HG03196 (cell line): Measurements from ENCODE around the gene IL4R.
"Not testable (repeated sequence)": the region's sequence is repeated elsewhere in the genome, so short reads cannot be mapped to it uniquely, and the experiment has no call there.

Source experiments
- ATAC-seq: cut with Tn5 transposase; IDR thresholded peaks from one replicate; pipeline ENCODE4 v1.9.1; 2021; ENCODE audit not compliant: unreplicated experiment

Gene IL4R

GRCh38 chr16:27377666-27378485 lies 64.1 kb downstream of the IL4R start:
- ATAC-seq, result no peak

- no peak for ATAC-seq
These were observed 65.2 kb downstream of the IL4R start for GRCh38 chr16:27378871-27379481.

- ATAC-seq, result no peak
These were observed 66.1 kb downstream of the IL4R start for GRCh38 chr16:27379919-27380318.

- no peak for ATAC-seq
These were observed 67.5 kb downstream of the IL4R start for GRCh38 chr16:27381236-27381635.

GRCh38 chr16:27381974-27382855 lies 68.4 kb downstream of the IL4R start:
- no peak for ATAC-seq

- no peak for ATAC-seq
These were observed 69.9 kb downstream of the IL4R start for GRCh38 chr16:27383556-27384243.

GRCh38 chr16:27384425-27384824 lies 70.7 kb downstream of the IL4R start:
- ATAC-seq, result no peak

GRCh38 chr16:27385398-27385797 lies 71.6 kb downstream of the IL4R start:
- ATAC-seq, result no peak

GRCh38 chr16:27386674-27387073 lies 72.9 kb downstream of the IL4R start:
- ATAC-seq, result no peak

- ATAC-seq, result peak; percentile 60
These were observed 74.0 kb downstream of the IL4R start for GRCh38 chr16:27387724-27388123.

- no peak for ATAC-seq
These were observed 75.6 kb downstream of the IL4R start for GRCh38 chr16:27389272-27389961.

GRCh38 chr16:27390151-27390550 lies 76.4 kb downstream of the IL4R start:
- no peak for ATAC-seq

GRCh38 chr16:27392671-27393070 lies 78.9 kb downstream of the IL4R start:
- ATAC-seq, result no peak

GRCh38 chr16:27394516-27394915 lies 80.7 kb downstream of the IL4R start:
- ATAC-seq, result no peak

GRCh38 chr16:27398341-27398893 lies 84.6 kb downstream of the IL4R start:
- ATAC-seq, result not testable (repeated sequence)

- ATAC-seq, result peak; percentile 37
These were observed 85.4 kb downstream of the IL4R start for GRCh38 chr16:27398894-27399853.

GRCh38 chr16:27399969-27400368 lies 86.2 kb downstream of the IL4R start:
- ATAC-seq, result no peak

- ATAC-seq, result no peak
These were observed 87.2 kb downstream of the IL4R start for GRCh38 chr16:27400751-27401620.
